B cell (primary cell): Measurements from ENCODE around the gene FBXO10. TPM values are rescaled to one million over a fixed set of nuclear protein-coding genes. Genes with fewer than 3 reads are reported as not detected.

ENCODE experiments used
- ATAC-seq: fragments of 200-7000 bp; cut with Tn5 transposase; one replicate; pipeline ENCODE4 v1.10.0; 2021; ENCODE audit warnings: low read depth, mild to moderate bottlenecking, moderate number of reproducible peaks, moderate library complexity
- CTCF ChIA-PET: fragments of 350-600 bp; sonication (Branson Sonifier 250); formaldehyde crosslinking; loops from one replicate; lab custom pipeline; 2021; ENCODE audit warnings: antibody characterized with exemption, inconsistent platforms; lab: Charles Lee
- POLR2A ChIA-PET: fragments of 350-600 bp; sonication (Branson Sonifier 250); formaldehyde crosslinking; loops from one replicate; lab custom pipeline; 2021; ENCODE audit warnings: antibody characterized with exemption; lab: Charles Lee
- DNase-seq: peaks from one replicate; pipeline ENCODE4 v3.0.0; 2013
- H2AFZ ChIP-seq: 2 replicates; pipeline ENCODE4 v1.6.1; 2012; ENCODE audit warnings: mild to moderate bottlenecking, low read depth, low read length; ENCODE audit not compliant: insufficient read depth, poor library complexity, severe bottlenecking
- H3K27ac ChIP-seq, 2 donors: 1 replicate in 1 of 2; 2 replicates in 1 of 2; pipeline ENCODE4 v1.5.1; 2012 to 2013; ENCODE audit warnings: low read length in 2 of 2, mild to moderate bottlenecking in 2 of 2, moderate library complexity in 1 of 2
- H3K27me3 ChIP-seq, 4 experiments: fragments of 200-600 bp in 1 of 4; sonication (generic) in 1 of 4; replicated peaks in 1 of 4; 1 replicate in 2 of 4; 2 replicates in 2 of 4; pipeline versions ENCODE4 v1.6.1 to v1.7.0; 2013 to 2016; ENCODE audit warnings: low read length in 3 of 4, mild to moderate bottlenecking in 2 of 4, mixed read lengths in 1 of 4, moderate library complexity in 1 of 4; ENCODE audit not compliant: insufficient read depth in 4 of 4, control insufficient read depth in 3 of 4; ENCODE audit errors: control extremely low read depth in 1 of 4
- H3K36me3 ChIP-seq, 2 experiments: replicated peaks in 1 of 2; 1 replicate in 1 of 2; 2 replicates in 1 of 2; pipeline versions ENCODE4 v1.6.1 to v1.7.1; 2013; ENCODE audit warnings: low read length in 1 of 2; ENCODE audit not compliant: insufficient read depth in 2 of 2, control insufficient read depth in 1 of 2; ENCODE audit errors: control extremely low read depth in 1 of 2, extremely low read depth in 1 of 2
- H3K4me1 ChIP-seq, 2 donors: fragments of 200-600 bp in 1 of 2; sonication (generic) in 1 of 2; 1 replicate in 1 of 2; 2 replicates in 1 of 2; pipeline versions ENCODE4 v1.5.1 to v1.6.1; 2013 to 2017; ENCODE audit warnings: low read length in 2 of 2; ENCODE audit not compliant: control insufficient read depth in 2 of 2, insufficient read depth in 2 of 2
- H3K4me2 ChIP-seq: replicated peaks from 2 replicates; pipeline ENCODE3; 2012; ENCODE audit warnings: mild to moderate bottlenecking, low read depth, low read length; ENCODE audit not compliant: poor library complexity, severe bottlenecking
- H3K4me3 ChIP-seq, 5 experiments: fragments of 200-600 bp in 1 of 5; sonication (generic) in 1 of 5; 1 replicate in 3 of 5; 2 replicates in 2 of 5; pipeline versions ENCODE4 v1.5.1 to v1.7.0; 2011 to 2016; ENCODE audit warnings: low read length in 4 of 5, mild to moderate bottlenecking in 4 of 5, low read depth in 2 of 5, control low read depth in 1 of 5, moderate library complexity in 1 of 5; ENCODE audit not compliant: insufficient read depth in 1 of 5; ENCODE audit errors: control extremely low read depth in 1 of 5, extremely low read depth in 1 of 5
- H3K79me2 ChIP-seq: fragments of 200-600 bp; sonication (generic); one replicate; pipeline ENCODE4 v1.6.0; 2016; ENCODE audit warnings: low read length; ENCODE audit not compliant: control insufficient read depth, insufficient read depth
- H3K9ac ChIP-seq: fragments of 200-600 bp; sonication (generic); 2 replicates; pipeline ENCODE4 v1.6.1; 2017; ENCODE audit warnings: mild to moderate bottlenecking, low read length, moderate library complexity
- H3K9me3 ChIP-seq, 3 donors: one replicate each; pipeline versions ENCODE4 v1.6.1 to v1.7.1; 2013; ENCODE audit warnings: low read length in 2 of 3; ENCODE audit not compliant: control insufficient read depth in 2 of 3, insufficient read depth in 1 of 3; ENCODE audit errors: control extremely low read depth in 1 of 3
- H4K20me1 ChIP-seq: 2 replicates; pipeline ENCODE4 v1.6.0; 2012; ENCODE audit warnings: mild to moderate bottlenecking, low read length; ENCODE audit not compliant: insufficient read depth, control insufficient read depth, poor library complexity, severe bottlenecking
- H3K27ac Mint-ChIP-seq: one replicate; pipeline ENCODE4 v1.8.0; 2021; ENCODE audit warnings: mixed read lengths
- H3K27me3 Mint-ChIP-seq: one replicate; pipeline ENCODE4 v1.8.0; 2021; ENCODE audit warnings: mixed read lengths
- H3K4me1 Mint-ChIP-seq: one replicate; pipeline ENCODE4 v1.8.0; 2021; ENCODE audit warnings: mixed read lengths
- H3K4me3 Mint-ChIP-seq: one replicate; pipeline ENCODE4 v1.8.0; 2021; ENCODE audit warnings: mixed read lengths
- H3K9me3 Mint-ChIP-seq: one replicate; pipeline ENCODE4 v1.8.0; 2022; ENCODE audit warnings: mixed read lengths; ENCODE audit not compliant: insufficient read depth
- CTCF ChIP-seq: fragments of 200-600 bp; IDR thresholded peaks from one replicate; pipeline ENCODE4 v1.8.0; 2022; ENCODE audit warnings: antibody characterized with exemption, mild to moderate bottlenecking
- EZH2 ChIP-seq: IDR thresholded peaks from 2 replicates; pipeline ENCODE4 v1.6.1; 2012; ENCODE audit warnings: borderline replicate concordance, low read depth, mild to moderate bottlenecking, moderate library complexity, low read length; ENCODE audit not compliant: insufficient read depth, poor library complexity, severe bottlenecking
- WGBS: methylation state at CpG from one replicate; pipeline ENCODE4 v1.1.5; 2013; ENCODE audit warnings: missing lambda C conversion rate; ENCODE audit not compliant: insufficient coverage; 5-methylcytosine and 5-hydroxymethylcytosine counted together
- intact Hi-C: fragments of 100-400 bp; cut with micrococcal nuclease; formaldehyde crosslinking; loops from one replicate; pipeline ENCODE4 v1.10.0; 2022
- polyA plus RNA-seq: library from polyadenylated mRNA; depleted of rRNA; stranded (reverse); fragments of >200 nt; gene quantifications from 2 replicates; pipeline ENCODE4 v1.2.3, GENCODE V29; 2012
- total RNA-seq, 2 donors: library from RNA; stranded (reverse); fragments of 120-200 nt in 1 of 2; gene quantifications; 1 replicate in 1 of 2; 2 replicates in 1 of 2; pipeline versions ENCODE4 v1.2.3 to v1.2.4, GENCODE V29; 2013 to 2022

Gene FBXO10
- total and polyA plus RNA-seq, 2 donors (not counting 1 experiment from before 2014, with no cell fraction given): 18.6 to 67.3 TPM

- H3K4me3 Mint-ChIP-seq: peak overlapping the region; percentile 83
- peaks cover 41% of the 10 kb centered on the region for H3K79me2 ChIP-seq
- intact Hi-C loops: loop anchor here (1.0 to 5.0 kb wide), 4 partner anchors 10 to 78 kb away; partner anchors contain the start of gene POLR1E
- peak overlapping the region in 1 of 5 experiments; percentile 52 for H3K4me3 ChIP-seq
- ATAC-seq (no peak), DNase-seq (peak; percentile 56)
- POLR2A ChIA-PET: interaction anchor here (0.7 to 2.4 kb wide), 3 partner anchors 11 to 33 kb away, joined by 3 to 20 read pairs (median 8); partner anchors contain the start of genes FBXO10 and TOMM5
- peaks cover 85% of the 10 kb centered on the region for H3K4me1 Mint-ChIP-seq
- H3K27me3 ChIP-seq: no peaks in the 10 kb centered on the region
- 86% methylated on average over 1 of the region's 4 CpGs for WGBS
- H3K36me3 ChIP-seq: peaks cover 0 to 4% of the 10 kb centered on the region in 2 experiments
- TF ChIP-seq CTCF (no peak), EZH2 (no peak)
- peaks cover 0 to 17% (median 13%) of the 10 kb centered on the region in 3 donors for H3K9me3 ChIP-seq
- peak overlapping the region; percentile 94 for H3K27ac Mint-ChIP-seq
- CTCF ChIA-PET: interaction anchor here (1.0 to 3.4 kb wide), 5 partner anchors 12 to 30 kb away, joined by 3 to 25 read pairs (median 4); partner anchors contain the start of genes FBXO10 and TOMM5
- no peaks in the 10 kb centered on the region for H3K27me3 Mint-ChIP-seq
- peaks cover 10% of the 10 kb centered on the region for H3K9me3 Mint-ChIP-seq
- H3K27ac ChIP-seq: peak overlapping the region; percentile 70
- peak overlapping the region; percentile 68 for H3K4me2 ChIP-seq
- H3K4me1 ChIP-seq: peaks cover 59 to 84% of the 10 kb centered on the region in 2 donors
- H4K20me1 ChIP-seq: no peaks in the 10 kb centered on the region
- no peak overlapping the region for H2AFZ ChIP-seq
- H3K9ac ChIP-seq: peak overlapping the region; percentile 45
These were observed 11.3 kb downstream of the FBXO10 start for GRCh38 chr9:37564916-37565315.

GRCh38 chr9:37563806-37564513 lies 12.2 kb downstream of the FBXO10 start:
- H4K20me1 ChIP-seq: no peaks in the 10 kb centered on the region
- no peaks in the 10 kb centered on the region for H3K27me3 ChIP-seq
- no peak overlapping the region for H3K4me3 ChIP-seq
- WGBS: 60% methylated on average over 3 of the region's 3 CpGs
- H3K9ac ChIP-seq: no peak overlapping the region
- H3K4me1 Mint-ChIP-seq: peaks cover 91% of the 10 kb centered on the region
- intact Hi-C loops: no loop called here
- H3K27ac ChIP-seq: no peak overlapping the region
- DNase-seq: no peak
- peak overlapping the region; percentile 26 for H3K27ac Mint-ChIP-seq
- CTCF ChIA-PET: interaction anchor here (0.9 kb wide), 1 partner anchor 22 kb away, joined by 3 read pairs; no protein-coding TSS in a partner anchor
- peak overlapping the region; percentile 37 for H3K4me3 Mint-ChIP-seq
- peaks cover 59 to 86% of the 10 kb centered on the region in 2 donors for H3K4me1 ChIP-seq
- POLR2A ChIA-PET: no interaction called here
- peaks cover 40% of the 10 kb centered on the region for H3K79me2 ChIP-seq
- ATAC-seq: no peak
- H3K9me3 ChIP-seq: peaks cover 0 to 17% (median 13%) of the 10 kb centered on the region in 3 donors
- H3K4me2 ChIP-seq: no peak overlapping the region
- H3K9me3 Mint-ChIP-seq: peaks cover 10% of the 10 kb centered on the region
- TF ChIP-seq CTCF (no peak), EZH2 (no peak)
- peaks cover 0 to 4% of the 10 kb centered on the region in 2 experiments for H3K36me3 ChIP-seq
- H2AFZ ChIP-seq: no peak overlapping the region
- no peaks in the 10 kb centered on the region for H3K27me3 Mint-ChIP-seq
